A673 (cell line): ENCODE results near the gene TTC12.

Source experiments
- EZH2 ChIP-seq: fragments of 200-600 bp; sonication (generic); IDR thresholded peaks from 2 replicates; pipeline ENCODE4 v1.6.1; 2017; ENCODE audit warnings: borderline replicate concordance, low read depth, mild to moderate bottlenecking, mixed read lengths, antibody characterized with exemption, low read length; ENCODE audit not compliant: poor library complexity, severe bottlenecking
- TF ChIP-seq, protein P1 (sequence below): fragments of 300-800, 200-600 bp; sonication (generic); conservative IDR thresholded peaks from 2 replicates; pipeline ENCODE4 v1.5.1; 2017; ENCODE audit warnings: low read depth, mild to moderate bottlenecking, antibody characterized with exemption, low read length, moderate library complexity, mixed read lengths

GRCh38 chr11:113408206-113408605 lies 93.8 kb downstream of the TTC12 start:
- TF ChIP-seq, protein P1, sequence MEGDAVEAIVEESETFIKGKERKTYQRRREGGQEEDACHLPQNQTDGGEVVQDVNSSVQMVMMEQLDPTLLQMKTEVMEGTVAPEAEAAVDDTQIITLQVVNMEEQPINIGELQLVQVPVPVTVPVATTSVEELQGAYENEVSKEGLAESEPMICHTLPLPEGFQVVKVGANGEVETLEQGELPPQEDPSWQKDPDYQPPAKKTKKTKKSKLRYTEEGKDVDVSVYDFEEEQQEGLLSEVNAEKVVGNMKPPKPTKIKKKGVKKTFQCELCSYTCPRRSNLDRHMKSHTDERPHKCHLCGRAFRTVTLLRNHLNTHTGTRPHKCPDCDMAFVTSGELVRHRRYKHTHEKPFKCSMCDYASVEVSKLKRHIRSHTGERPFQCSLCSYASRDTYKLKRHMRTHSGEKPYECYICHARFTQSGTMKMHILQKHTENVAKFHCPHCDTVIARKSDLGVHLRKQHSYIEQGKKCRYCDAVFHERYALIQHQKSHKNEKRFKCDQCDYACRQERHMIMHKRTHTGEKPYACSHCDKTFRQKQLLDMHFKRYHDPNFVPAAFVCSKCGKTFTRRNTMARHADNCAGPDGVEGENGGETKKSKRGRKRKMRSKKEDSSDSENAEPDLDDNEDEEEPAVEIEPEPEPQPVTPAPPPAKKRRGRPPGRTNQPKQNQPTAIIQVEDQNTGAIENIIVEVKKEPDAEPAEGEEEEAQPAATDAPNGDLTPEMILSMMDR: no peak
- TF ChIP-seq EZH2: no peak
